ENCODE measurements around the gene SLC13A4.
"Not testable (repeated sequence)": the region's sequence is repeated elsewhere in the genome, so short reads cannot be mapped to it uniquely, and the experiment has no call there.

The SLC13A4 gene

GRCh38 chr7:135706038-135706742, 21.8 kb downstream of the SLC13A4 start:
- CTCF ChIA-PET, result no interaction called here
- TF ChIP-seq, protein P1, sequence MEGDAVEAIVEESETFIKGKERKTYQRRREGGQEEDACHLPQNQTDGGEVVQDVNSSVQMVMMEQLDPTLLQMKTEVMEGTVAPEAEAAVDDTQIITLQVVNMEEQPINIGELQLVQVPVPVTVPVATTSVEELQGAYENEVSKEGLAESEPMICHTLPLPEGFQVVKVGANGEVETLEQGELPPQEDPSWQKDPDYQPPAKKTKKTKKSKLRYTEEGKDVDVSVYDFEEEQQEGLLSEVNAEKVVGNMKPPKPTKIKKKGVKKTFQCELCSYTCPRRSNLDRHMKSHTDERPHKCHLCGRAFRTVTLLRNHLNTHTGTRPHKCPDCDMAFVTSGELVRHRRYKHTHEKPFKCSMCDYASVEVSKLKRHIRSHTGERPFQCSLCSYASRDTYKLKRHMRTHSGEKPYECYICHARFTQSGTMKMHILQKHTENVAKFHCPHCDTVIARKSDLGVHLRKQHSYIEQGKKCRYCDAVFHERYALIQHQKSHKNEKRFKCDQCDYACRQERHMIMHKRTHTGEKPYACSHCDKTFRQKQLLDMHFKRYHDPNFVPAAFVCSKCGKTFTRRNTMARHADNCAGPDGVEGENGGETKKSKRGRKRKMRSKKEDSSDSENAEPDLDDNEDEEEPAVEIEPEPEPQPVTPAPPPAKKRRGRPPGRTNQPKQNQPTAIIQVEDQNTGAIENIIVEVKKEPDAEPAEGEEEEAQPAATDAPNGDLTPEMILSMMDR (conservative IDR thresholded peaks at IDR 0.05; ENCODE audit: low read depth), result no peak
- POLR2A ChIA-PET (ENCODE audit: low non-redundant PET), result no interaction called here
- no peak for DNase-seq (ENCODE audit: low spot score)
- H3K27ac ChIP-seq, result peak overlapping the region; percentile 55

GRCh38 chr7:135704698-135705097, 23.3 kb downstream of the SLC13A4 start:
- TF ChIP-seq, protein P1 (conservative IDR thresholded peaks at IDR 0.05; ENCODE audit: low read depth), result no peak
- ChIA-PET POLR2A (ENCODE audit: low non-redundant PET) (no interaction called here), CTCF (no interaction called here)
- DNase-seq (ENCODE audit: low spot score), result no peak
- no peak overlapping the region for H3K27ac ChIP-seq

GRCh38 chr7:135704074-135704473, 23.9 kb downstream of the SLC13A4 start:
- H3K27ac ChIP-seq, result no peak overlapping the region; the same call in 1 of the 2 replicates
- TF ChIP-seq, protein P1 (conservative IDR thresholded peaks at IDR 0.05; ENCODE audit: low read depth), result no peak; the same call in 1 of the 2 replicates
- ChIA-PET POLR2A (ENCODE audit: low non-redundant PET) (no interaction called here), CTCF (no interaction called here)
- DNase-seq (ENCODE audit: low spot score), result no peak

DNA sequence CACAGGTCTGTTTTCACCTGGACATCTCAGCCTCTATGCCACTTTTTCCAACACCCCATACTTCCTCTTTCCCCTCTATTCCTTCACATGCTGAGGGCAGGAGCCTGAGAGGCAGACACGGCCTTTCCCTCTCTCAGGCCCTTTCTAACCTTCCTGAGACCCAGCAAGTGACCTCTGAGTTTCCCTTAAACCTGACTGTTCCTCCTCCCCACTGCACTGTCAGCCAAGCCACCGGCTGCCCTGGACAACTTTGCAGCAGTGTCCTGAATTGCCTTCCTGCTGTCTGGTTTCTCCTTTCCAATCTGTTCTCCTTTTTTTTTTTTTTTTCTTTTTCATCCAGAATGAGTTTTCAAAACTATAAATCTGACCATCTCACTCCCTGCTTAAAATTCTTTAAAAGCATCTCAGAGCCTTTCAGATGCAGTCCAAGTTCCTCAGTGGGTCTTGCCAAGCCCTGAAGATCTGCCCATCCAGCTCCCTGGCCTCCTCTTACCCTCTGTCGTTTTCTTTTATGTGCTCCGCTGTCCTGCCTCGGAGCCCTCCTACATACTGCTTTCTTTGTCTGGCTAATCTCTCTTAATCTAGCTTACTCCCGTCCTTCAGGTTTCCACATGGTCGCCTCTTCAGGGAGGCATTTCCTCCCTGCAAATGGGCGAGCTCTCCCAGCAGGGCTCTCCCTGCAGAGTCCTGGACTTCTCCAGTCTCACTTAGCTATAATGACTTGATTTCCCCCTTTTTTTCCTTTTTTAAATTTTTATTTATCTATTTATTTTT, 30.5 kb downstream of the SLC13A4 start:
- TF ChIP-seq, protein P1 (conservative IDR thresholded peaks at IDR 0.05; ENCODE audit: low read depth), result no peak

GRCh38 chr7:135693558-135693957, 34.4 kb downstream of the SLC13A4 start:
- no peak for DNase-seq (ENCODE audit: low spot score)
- TF ChIP-seq, protein P1 (conservative IDR thresholded peaks at IDR 0.05; ENCODE audit: low read depth), result no peak
- ChIA-PET CTCF (no interaction called here), POLR2A (ENCODE audit: low non-redundant PET) (no interaction called here)
- H3K27ac ChIP-seq, result no peak overlapping the region

More for the DNA sequence above, 30.5 kb downstream of the SLC13A4 start:
- peak overlapping the region; percentile 12; the same call in 1 of the 2 replicates for H3K27ac ChIP-seq
- ChIA-PET CTCF (no interaction called here), POLR2A (ENCODE audit: low non-redundant PET) (no interaction called here)
- DNase-seq (ENCODE audit: low spot score), result no peak

DNA sequence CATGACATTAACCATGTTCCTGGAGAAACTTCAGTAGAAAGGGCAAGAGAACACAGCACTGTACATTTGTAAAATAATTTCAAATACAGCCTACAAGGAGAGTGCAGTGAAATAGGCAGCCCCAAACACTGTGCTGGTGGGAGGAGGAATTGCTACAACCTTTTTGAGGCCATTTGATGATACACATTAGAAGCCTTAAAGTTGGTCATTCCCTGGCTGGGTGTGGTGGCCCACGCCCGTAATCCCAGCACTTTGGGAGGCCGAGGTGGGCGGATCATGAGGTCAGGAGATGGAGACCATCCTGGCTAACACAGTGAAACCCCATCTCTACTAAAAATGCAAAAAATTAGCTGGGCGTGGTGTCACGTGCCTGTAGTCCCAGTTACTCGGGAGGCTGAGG, 35.4 kb downstream of the SLC13A4 start:
- CTCF ChIA-PET; H3K27ac ChIP-seq; DNase-seq (ENCODE audit: low spot score): not testable (repeated sequence)

GRCh38 chr7:135692055-135692454, 35.9 kb downstream of the SLC13A4 start:
- no peak overlapping the region for H3K27ac ChIP-seq
- POLR2A ChIA-PET (ENCODE audit: low non-redundant PET), result interaction anchor here (0.5 kb wide), 1 partner anchor 29 kb away, joined by 5 read pairs; the partner anchor contains the start of gene STMP1
- TF ChIP-seq, protein P1 (conservative IDR thresholded peaks at IDR 0.05; ENCODE audit: low read depth), result no peak
- CTCF ChIA-PET, result interaction anchor here (0.6 kb wide), 1 partner anchor 394 kb away, joined by 5 read pairs; no protein-coding TSS in a partner anchor
- no peak for DNase-seq (ENCODE audit: low spot score)

More for the DNA sequence above, 35.4 kb downstream of the SLC13A4 start:
- POLR2A ChIA-PET (ENCODE audit: low non-redundant PET), result not testable (repeated sequence)

All from RWPE1 (cell line).